GM12878 (cell line): ENCODE measurements around the gene RARG.

Experiments used
- BCL11A ChIP-seq: IDR thresholded peaks from 2 replicates; pipeline ENCODE4 v1.6.1; 2011; ENCODE audit warnings: low read depth, low read length
- CEBPB ChIP-seq, 2 experiments: fragments of 150-350 bp in 1 of 2; IDR thresholded peaks; 2 replicates each; pipeline ENCODE4 v1.6.1; 2012 to 2014; ENCODE audit warnings: low read depth in 2 of 2, low read length in 2 of 2, borderline replicate concordance in 1 of 2, inconsistent platforms in 1 of 2
- CTCF ChIP-seq, 3 experiments: IDR thresholded peaks in 2 of 3; conservative IDR thresholded peaks in 1 of 3; 2 replicates each; pipeline ENCODE4 v1.5.1; 2011; ENCODE audit warnings: low read depth in 3 of 3, low read length in 3 of 3, mild to moderate bottlenecking in 3 of 3, control low read depth in 2 of 3, moderate library complexity in 2 of 3, inconsistent platforms in 1 of 3, mixed read lengths in 1 of 3; ENCODE audit not compliant: control insufficient read depth in 2 of 3, insufficient read depth in 1 of 3; ENCODE audit errors: extremely low read depth in 1 of 3
- EZH2 ChIP-seq: IDR thresholded peaks from 2 replicates; pipeline ENCODE4 v1.6.1; 2012; ENCODE audit warnings: low read depth, mild to moderate bottlenecking, control low read depth, inconsistent platforms, low read length, borderline replicate concordance; ENCODE audit not compliant: control insufficient read depth
- GABPA ChIP-seq: IDR thresholded peaks from 2 replicates; pipeline ENCODE4 v1.6.1; 2014; ENCODE audit warnings: antibody characterized with exemption, low read depth, mild to moderate bottlenecking, inconsistent platforms
- MAX ChIP-seq: IDR thresholded peaks from 2 replicates; pipeline ENCODE4 v1.6.1; 2012; ENCODE audit warnings: low read depth, low read length, improper control_type of control experiment
- PAX8 ChIP-seq: fragments of 450-650 bp; IDR thresholded peaks from 2 replicates; pipeline ENCODE4 v1.6.1; 2017; ENCODE audit warnings: mild to moderate bottlenecking, moderate library complexity
- POLR2A ChIP-seq: IDR thresholded peaks from 2 replicates; pipeline ENCODE4 v1.6.1; 2011; ENCODE audit warnings: low read depth, mild to moderate bottlenecking, low read length
- POLR2AphosphoS5 ChIP-seq: IDR thresholded peaks from 2 replicates; pipeline ENCODE4 v1.6.1; 2011; ENCODE audit warnings: mild to moderate bottlenecking, low read length, inconsistent platforms
- SREBF1 ChIP-seq: IDR thresholded peaks from 2 replicates; pipeline ENCODE4 v1.6.1; 2012; ENCODE audit warnings: mild to moderate bottlenecking, low read length
- SRF ChIP-seq, 2 experiments: IDR thresholded peaks; 2 replicates each; pipeline ENCODE4 v1.6.1; 2011; ENCODE audit warnings: low read depth in 2 of 2, low read length in 2 of 2, mild to moderate bottlenecking in 1 of 2, moderate library complexity in 1 of 2
- ZBTB33 ChIP-seq: fragments of 450-650 bp; IDR thresholded peaks from 2 replicates; pipeline ENCODE4 v1.6.1; 2017; ENCODE audit warnings: mild to moderate bottlenecking
- ZNF24 ChIP-seq: fragments of 450-650 bp; IDR thresholded peaks from 2 replicates; pipeline ENCODE4 v1.6.1; 2017; ENCODE audit warnings: antibody characterized with exemption, mild to moderate bottlenecking

GRCh38 chr12:53174881-53175491 is 57.0 kb downstream of the RARG start:
- TF ChIP-seq POLR2AphosphoS5, result no peak
- TF ChIP-seq PAX8, result no peak
- TF ChIP-seq POLR2A, result no peak
- no peak for TF ChIP-seq GABPA
- no peak for TF ChIP-seq ZNF24
- peak in 2 of 3 experiments; percentile 19 to 33; a peak in 2 of 6 replicates for TF ChIP-seq CTCF (IDR thresholded peaks at IDR 0.05 in 2 of 3, conservative IDR thresholded peaks at IDR 0.05 in 1 of 3; ENCODE audit: control insufficient read depth in 2 of 3, extremely low read depth in 1 of 3, insufficient read depth in 1 of 3, low read depth in 3 of 3, low read length in 3 of 3)
- no peak for TF ChIP-seq SREBF1
- no peak for TF ChIP-seq ZBTB33
- TF ChIP-seq BCL11A, result no peak
- no peak for TF ChIP-seq SRF (IDR thresholded peaks at IDR 0.05; ENCODE audit: low read depth in 2 of 2, low read length in 2 of 2)
- TF ChIP-seq MAX, result no peak
- no peak for TF ChIP-seq CEBPB (IDR thresholded peaks at IDR 0.05; ENCODE audit: borderline replicate concordance in 1 of 2, low read depth in 2 of 2, low read length in 2 of 2)
- no peak for TF ChIP-seq EZH2
